ENCODE data around the gene JARID2. TPM values are rescaled to one million over a fixed set of nuclear protein-coding genes. Genes with fewer than 3 reads are reported as not detected.

Gene JARID2
- total and polyA plus RNA-seq, 2 of the 4 experiments (the other 2 are of a cell fraction) = 9.6 to 12.9 TPM

- peaks cover 84% of the 10 kb centered on the region for H4K20me1 ChIP-seq (ENCODE audit: insufficient read depth, low read length)
- ChIA-PET POLR2A (ENCODE audit: unreplicated experiment) (interaction anchor here (0.5 kb wide), 1 partner anchor 880 kb away, joined by 5 read pairs; no protein-coding TSS in a partner anchor), CTCF (interaction anchor here (1.1 kb wide), 1 partner anchor 16 kb away, joined by 3 read pairs; no protein-coding TSS in a partner anchor)
- no peak overlapping the region for H3K56ac ChIP-seq (ENCODE audit: extremely low read depth, insufficient read depth, low read length)
- H3K4me3 ChIP-seq (ENCODE audit: insufficient read depth, low read depth, low read length) = no peak overlapping the region
- in situ Hi-C loops (cut with MboI; ENCODE audit: low sequenced_read_pairs) (no loop called here), intact Hi-C loops (cut with micrococcal nuclease) (loop anchor here (5.0 kb wide), 2 partner anchors 65 to 860 kb away; no protein-coding TSS in a partner anchor), dilution Hi-C loops (cut with HindIII; ENCODE audit: low sequenced_read_pairs, unreplicated experiment) (no loop called here)
- DNase-seq (no peak), ATAC-seq (ENCODE audit: low read depth) (no peak)
- no peak overlapping the region for H4K91ac ChIP-seq (ENCODE audit: insufficient read depth, low read depth, low read length)
- no peak overlapping the region for H2BK120ac ChIP-seq (ENCODE audit: low read depth, low read length)
- H3K4me1 ChIP-seq (ENCODE audit: control insufficient read depth, insufficient read depth, low read length) = peaks cover 20% of the 10 kb centered on the region
- no peak overlapping the region for H2AK9ac ChIP-seq (replicated peaks; ENCODE audit: low read depth, low read length, poor library complexity)
- H4K5ac ChIP-seq (ENCODE audit: low read depth, low read length) = no peak overlapping the region
- H2BK15ac ChIP-seq (ENCODE audit: low read depth, low read length) = no peak overlapping the region
- H3K27me3 ChIP-seq (ENCODE audit: control insufficient read depth, insufficient read depth, low read length) = no peaks in the 10 kb centered on the region
- H3K4ac ChIP-seq (ENCODE audit: low read depth, low read length) = no peak overlapping the region
- H3K79me1 ChIP-seq (ENCODE audit: low read depth in 1 of 2, low read length in 2 of 2) = peaks cover 33 to 82% of the 10 kb centered on the region in 2 experiments
- H3K23ac ChIP-seq (ENCODE audit: low read depth, low read length) = peak overlapping the region; percentile 48; the same call in 1 of the 2 replicates
- H3K27ac ChIP-seq (ENCODE audit: insufficient read depth, low read length) = no peak overlapping the region
- no CpG with 5 or more reads among the region's 4 CpGs for WGBS, 2 experiments (ENCODE audit: extremely low coverage in 2 of 2, insufficient read length in 1 of 2)
- H3K36me3 ChIP-seq (ENCODE audit: control insufficient read depth, insufficient read depth, low read length) = no peaks in the 10 kb centered on the region
- no peak overlapping the region for H2BK5ac ChIP-seq (ENCODE audit: low read depth, low read length, poor library complexity, severe bottlenecking)
- H3K9me1 ChIP-seq (ENCODE audit: insufficient read depth, low read length) = peaks cover 31% of the 10 kb centered on the region
- no TSS peak for BruUV-seq (replicated peaks)
- H3K9me3 ChIP-seq (ENCODE audit: control insufficient read depth, insufficient read depth, low read length) = no peaks in the 10 kb centered on the region
- no peak overlapping the region; the same call in 1 of the 2 replicates for H2BK20ac ChIP-seq (ENCODE audit: low read depth, low read length)
- no peak overlapping the region for H3K4me2 ChIP-seq (ENCODE audit: low read depth, low read length)
- H3K14ac ChIP-seq (replicated peaks; ENCODE audit: low read depth, low read length) = no peak overlapping the region
- no peak overlapping the region for H2AFZ ChIP-seq (replicated peaks; ENCODE audit: low read length, poor library complexity)
- H3K18ac ChIP-seq (ENCODE audit: low read depth, low read length) = no peak overlapping the region
- TF ChIP-seq POLR2A (IDR thresholded peaks at IDR 0.05; ENCODE audit: low read depth, low read length) (no peak), FOS (IDR thresholded peaks at IDR 0.05; ENCODE audit: low read depth, low read length) (no peak), SMC3 (IDR thresholded peaks at IDR 0.05; ENCODE audit: low read depth, low read length) (no peak), RFX5 (IDR thresholded peaks at IDR 0.05; ENCODE audit: low read depth, low read length) (no peak), RCOR1 (IDR thresholded peaks at IDR 0.05; ENCODE audit: insufficient replicate concordance, low read length) (no peak), CEBPB (IDR thresholded peaks at IDR 0.05; ENCODE audit: low read depth, low read length) (no peak), RAD21 (IDR thresholded peaks at IDR 0.05; ENCODE audit: low read length) (no peak), MAFK (IDR thresholded peaks at IDR 0.05; ENCODE audit: low read depth, low read length) (no peak), BHLHE40 (IDR thresholded peaks at IDR 0.05; ENCODE audit: low read depth, low read length) (no peak), MXI1 (IDR thresholded peaks at IDR 0.05; ENCODE audit: borderline replicate concordance, low read depth, low read length) (no peak), CTCF (conservative IDR thresholded peaks at IDR 0.05; ENCODE audit: low read depth, low read length) (no peak), NFE2L2 (IDR thresholded peaks at IDR 0.05; ENCODE audit: low read depth, low read length) (no peak), USF2 (IDR thresholded peaks at IDR 0.05; ENCODE audit: low read depth, low read length) (no peak), CHD1 (IDR thresholded peaks at IDR 0.05; ENCODE audit: low read depth, low read length) (no peak), MAZ (IDR thresholded peaks at IDR 0.05; ENCODE audit: borderline replicate concordance, low read depth, low read length) (no peak)
- TF ChIP-seq, protein P1, sequence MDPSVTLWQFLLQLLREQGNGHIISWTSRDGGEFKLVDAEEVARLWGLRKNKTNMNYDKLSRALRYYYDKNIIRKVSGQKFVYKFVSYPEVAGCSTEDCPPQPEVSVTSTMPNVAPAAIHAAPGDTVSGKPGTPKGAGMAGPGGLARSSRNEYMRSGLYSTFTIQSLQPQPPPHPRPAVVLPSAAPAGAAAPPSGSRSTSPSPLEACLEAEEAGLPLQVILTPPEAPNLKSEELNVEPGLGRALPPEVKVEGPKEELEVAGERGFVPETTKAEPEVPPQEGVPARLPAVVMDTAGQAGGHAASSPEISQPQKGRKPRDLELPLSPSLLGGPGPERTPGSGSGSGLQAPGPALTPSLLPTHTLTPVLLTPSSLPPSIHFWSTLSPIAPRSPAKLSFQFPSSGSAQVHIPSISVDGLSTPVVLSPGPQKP (IDR thresholded peaks at IDR 0.05; ENCODE audit: borderline replicate concordance, low read depth, low read length) = no peak
- H3K9ac ChIP-seq (ENCODE audit: low read depth, low read length) = no peak overlapping the region
- H4K8ac ChIP-seq (ENCODE audit: low read depth in 2 of 2, low read length in 2 of 2) = no peak overlapping the region
- no peak overlapping the region for H2AK5ac ChIP-seq (ENCODE audit: low read depth, low read length)
Measured at GRCh38 chr6:15352220-15352619, 106.4 kb downstream of the JARID2 start.
